MG63 (cell line): ENCODE measurements around the gene NLRC5. TPM values are rescaled to one million over a fixed set of nuclear protein-coding genes. Genes with fewer than 3 reads are reported as not detected.

Experiments used
- DNase-seq: peaks from one replicate; pipeline ENCODE4 v3.0.0-alpha.2; 2020
- H3K27me3 ChIP-seq: fragments of 250-450 bp; sonication (Bioruptor Pico); 2 replicates; pipeline ENCODE4 v1.5.1; 2020; ENCODE audit warnings: mild to moderate bottlenecking, moderate library complexity
- H3K36me3 ChIP-seq: fragments of 250-450 bp; sonication (Bioruptor Pico); 2 replicates; pipeline ENCODE4 v1.5.1; 2020; ENCODE audit warnings: mild to moderate bottlenecking, moderate library complexity
- H3K4me3 ChIP-seq: fragments of 250-450 bp; sonication (Bioruptor Pico); 2 replicates; pipeline ENCODE4 v1.5.1; 2020; ENCODE audit warnings: mild to moderate bottlenecking, moderate library complexity
- H3K9me3 ChIP-seq: fragments of 250-450 bp; sonication (Bioruptor Pico); 2 replicates; pipeline ENCODE4 v1.5.1; 2020; ENCODE audit warnings: mild to moderate bottlenecking, moderate library complexity
- total RNA-seq: library from RNA; depleted of rRNA; stranded (reverse); fragments of >200 nt; shearing (Covaris generic); gene quantifications from 2 replicates; pipeline ENCODE4 v1.2.3, GENCODE V29; 2014; ENCODE audit warnings: low replicate concordance

Gene NLRC5
- total RNA-seq, 1 experiment from 2014 or later = 11.7 TPM

DNA sequence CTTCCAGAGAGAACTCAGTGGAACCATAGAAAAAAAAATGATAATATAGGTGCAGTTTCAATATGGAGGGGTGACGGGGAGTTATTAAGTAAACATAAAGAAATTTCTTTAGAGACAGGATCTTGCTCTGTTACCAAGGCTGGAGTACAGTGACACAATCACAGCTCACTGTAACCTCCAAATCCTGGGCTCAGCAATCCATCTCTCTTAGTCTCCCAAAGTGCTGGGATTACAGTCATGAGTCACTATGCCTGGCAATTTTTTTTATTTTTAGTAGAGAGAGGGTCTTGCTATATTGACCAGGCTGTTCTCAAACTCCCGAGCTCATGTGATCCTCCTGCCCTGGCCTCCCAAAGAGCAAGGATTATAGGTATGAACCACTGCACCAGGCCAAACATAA lies 48.8 kb downstream of the NLRC5 start:
- DNase-seq = no peak
- Histone ChIP-seq H3K4me3 (no peak overlapping the region), H3K36me3 (peaks cover 13% of the 10 kb centered on the region), H3K9me3 (no peaks in the 10 kb centered on the region), H3K27me3 (no peaks in the 10 kb centered on the region)

DNA sequence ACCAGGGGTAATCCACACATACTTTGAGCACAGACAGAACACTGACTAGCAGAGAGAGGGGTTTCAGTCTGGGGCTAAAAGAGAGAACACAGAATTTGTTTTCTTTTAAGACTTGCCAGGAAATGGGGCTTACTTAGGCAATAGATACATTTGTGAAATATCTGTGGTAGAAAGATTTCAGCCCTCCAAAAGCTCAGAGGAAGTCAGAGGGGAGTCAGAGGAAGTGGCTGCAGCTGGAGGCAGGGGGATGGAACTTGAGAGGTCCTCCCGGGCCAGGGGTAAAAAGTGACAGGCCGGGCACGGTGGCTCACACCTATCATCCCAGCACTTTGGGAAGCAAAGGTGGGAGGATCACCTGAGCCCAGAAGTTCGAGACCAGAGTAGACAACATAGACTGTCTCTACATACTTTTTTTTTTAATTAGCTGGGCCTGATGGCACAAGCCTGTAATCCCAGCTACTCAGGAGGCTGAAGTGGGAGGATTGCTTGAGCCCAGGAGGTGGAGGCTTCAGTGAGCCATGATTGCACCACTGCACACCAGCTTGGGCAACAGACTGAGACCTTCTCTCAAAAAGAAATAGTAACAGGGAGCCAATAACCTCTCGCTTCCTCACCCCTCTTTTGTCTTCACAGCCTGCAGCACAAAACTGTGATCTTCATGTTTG lies 49.9 kb downstream of the NLRC5 start:
- no peaks in the 10 kb centered on the region for H3K9me3 ChIP-seq
- peaks cover 17% of the 10 kb centered on the region for H3K36me3 ChIP-seq
- no peak overlapping the region for H3K4me3 ChIP-seq
- DNase-seq = no peak
- no peaks in the 10 kb centered on the region for H3K27me3 ChIP-seq

DNA sequence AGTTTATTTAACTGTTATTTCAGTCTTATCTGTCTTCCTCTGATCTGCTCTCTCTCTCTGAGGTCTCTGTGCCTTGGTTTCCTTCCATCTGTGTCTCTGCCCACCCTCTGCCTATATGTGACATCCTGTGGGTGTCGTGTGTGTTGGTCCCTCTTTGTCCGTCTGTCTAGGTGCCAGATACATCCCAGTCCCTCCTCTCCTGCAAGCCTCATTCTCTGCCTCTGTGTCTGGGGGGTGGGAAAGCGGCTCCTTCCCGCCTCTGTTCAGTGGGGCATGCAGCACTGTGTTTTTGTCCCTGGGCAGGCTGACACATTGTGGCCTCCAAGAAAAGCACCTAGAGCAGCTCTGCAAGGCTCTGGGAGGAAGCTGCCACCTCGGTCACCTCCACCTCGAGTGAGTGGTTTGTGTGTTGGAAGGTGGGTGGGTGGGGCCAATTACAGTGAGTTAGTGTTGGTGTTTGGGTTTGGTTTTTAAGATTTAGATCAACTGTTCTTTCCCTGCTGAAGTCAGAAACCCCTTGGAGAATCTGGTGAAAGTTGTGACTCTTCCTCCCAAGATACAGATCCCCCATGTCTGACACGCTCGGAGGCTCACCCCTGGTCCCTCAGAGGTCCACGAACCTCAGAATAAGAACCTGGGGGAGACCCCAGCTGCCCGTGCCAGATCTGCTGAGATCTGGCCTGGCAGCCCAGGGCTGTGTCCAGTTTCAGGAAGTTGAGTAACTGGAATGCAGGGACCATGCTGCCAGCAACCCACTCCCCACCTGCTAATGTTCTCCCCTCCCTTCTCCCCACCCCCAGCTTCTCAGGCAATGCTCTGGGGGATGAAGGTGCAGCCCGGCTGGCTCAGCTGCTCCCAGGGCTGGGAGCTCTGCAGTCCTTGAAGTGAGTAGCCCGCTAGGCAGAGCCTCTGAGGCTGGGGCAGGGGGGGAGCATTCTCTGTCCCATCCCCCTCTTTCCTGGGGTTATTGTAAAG lies 52.1 kb downstream of the NLRC5 start:
- Histone ChIP-seq H3K9me3 (no peaks in the 10 kb centered on the region), H3K36me3 (peaks cover 17% of the 10 kb centered on the region), H3K4me3 (no peak overlapping the region), H3K27me3 (no peaks in the 10 kb centered on the region)
- DNase-seq = no peak

DNA sequence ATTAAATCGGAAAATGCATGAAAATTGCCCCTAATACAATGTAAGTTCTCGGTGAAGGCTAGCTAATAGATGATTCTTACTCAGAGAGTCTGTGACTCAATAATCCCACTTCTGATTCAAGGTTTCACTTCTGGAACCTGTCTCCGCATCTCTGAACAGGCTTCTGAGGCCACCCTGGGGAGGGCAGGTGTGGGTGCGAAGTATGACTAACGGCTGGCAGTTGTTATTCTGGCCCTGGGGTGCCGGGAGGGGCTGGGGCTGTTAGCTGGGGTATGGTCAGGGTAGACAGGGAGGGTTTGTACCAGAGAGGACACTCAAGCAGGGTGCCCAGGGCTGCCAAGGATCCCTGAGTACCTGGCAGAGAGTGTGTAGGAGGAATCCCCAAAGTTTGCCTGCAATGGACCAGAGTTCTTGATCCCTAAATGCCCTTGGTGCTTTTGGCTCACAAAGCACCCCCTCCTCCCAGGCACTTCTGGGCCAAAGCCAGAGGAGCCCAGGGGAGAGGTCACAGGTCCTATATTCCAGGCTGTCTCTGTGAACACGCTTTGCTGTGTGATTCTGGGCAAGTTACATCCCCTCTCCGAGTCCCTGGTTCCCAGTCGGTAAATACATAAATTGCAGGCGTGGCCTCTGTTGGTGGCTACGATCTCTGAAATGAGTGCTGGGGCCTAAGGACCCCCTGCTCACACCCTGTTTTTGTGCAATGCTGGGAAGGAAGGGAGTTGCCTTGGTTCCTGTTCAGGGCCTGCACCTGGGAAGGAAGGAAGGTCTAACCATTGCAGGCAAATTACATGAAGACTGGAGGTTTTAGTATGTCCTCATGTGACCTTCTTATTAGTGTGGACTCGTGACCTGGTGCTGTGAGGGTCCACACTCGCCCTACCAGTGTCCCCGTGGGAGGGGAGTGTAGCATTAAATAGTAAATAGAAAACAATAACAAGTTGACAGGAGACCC lies 53.1 kb downstream of the NLRC5 start:
- Histone ChIP-seq H3K4me3 (no peak overlapping the region), H3K27me3 (no peaks in the 10 kb centered on the region), H3K36me3 (peaks cover 17% of the 10 kb centered on the region), H3K9me3 (no peaks in the 10 kb centered on the region)
- DNase-seq = no peak

DNA sequence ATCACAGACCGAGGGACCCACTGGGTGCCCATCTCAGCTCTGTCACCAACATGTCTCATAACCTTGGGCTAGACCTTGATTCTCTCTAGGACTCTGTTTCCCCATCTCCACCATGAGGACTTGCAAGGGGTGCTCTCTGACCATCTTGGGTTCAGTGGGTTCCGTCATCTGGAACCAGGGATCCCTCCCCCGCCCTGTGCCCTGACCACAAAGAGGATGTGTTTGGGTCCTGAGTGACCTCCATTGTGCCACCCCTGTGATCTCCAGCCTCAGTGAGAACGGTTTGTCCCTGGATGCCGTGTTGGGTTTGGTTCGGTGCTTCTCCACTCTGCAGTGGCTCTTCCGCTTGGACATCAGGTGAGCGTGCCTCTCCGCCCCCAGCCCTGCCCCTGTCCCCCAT lies 53.9 kb downstream of the NLRC5 start:
- H3K27me3 ChIP-seq = no peaks in the 10 kb centered on the region
- H3K4me3 ChIP-seq = no peak overlapping the region
- no peaks in the 10 kb centered on the region for H3K9me3 ChIP-seq
- H3K36me3 ChIP-seq = peaks cover 17% of the 10 kb centered on the region
- no peak for DNase-seq

DNA sequence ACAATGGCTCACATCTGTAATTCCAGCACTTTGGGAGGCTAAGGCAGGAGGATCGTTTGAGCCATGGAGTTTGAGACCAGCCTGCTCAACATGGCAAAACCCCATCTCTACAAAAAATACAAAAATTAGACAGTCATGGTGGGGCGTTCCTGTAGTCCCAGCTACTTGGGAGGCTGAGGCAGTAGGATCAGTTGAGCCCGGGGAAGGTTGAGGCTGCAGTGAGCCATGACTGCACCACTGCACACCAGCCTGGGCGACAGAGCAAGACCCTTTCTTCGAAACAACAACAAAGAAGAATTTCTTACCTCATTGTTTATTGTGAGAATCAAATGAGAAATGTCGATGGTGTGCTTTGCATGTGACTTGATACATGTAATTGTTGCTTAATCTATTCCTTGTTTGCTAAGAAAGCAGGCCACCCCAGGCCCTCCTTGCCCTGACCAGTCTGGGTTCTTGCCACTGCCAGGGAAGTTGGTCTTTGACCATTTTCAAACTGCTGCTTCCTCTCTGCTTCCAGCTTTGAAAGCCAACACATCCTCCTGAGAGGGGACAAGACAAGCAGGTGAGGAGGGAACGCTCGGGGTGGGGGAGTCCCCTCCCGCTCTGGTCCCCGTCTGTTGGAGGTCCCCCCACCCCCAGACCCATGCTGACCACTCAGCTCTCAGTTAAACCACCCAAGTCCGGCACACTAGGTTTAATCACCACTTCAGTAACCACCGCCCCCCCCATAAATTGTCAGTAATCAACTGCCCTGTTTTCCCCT lies 55.8 kb downstream of the NLRC5 start:
- DNase-seq = no peak
- no peak overlapping the region for H3K4me3 ChIP-seq
- H3K9me3 ChIP-seq = no peaks in the 10 kb centered on the region
- H3K36me3 ChIP-seq = peaks cover 13% of the 10 kb centered on the region
- no peaks in the 10 kb centered on the region for H3K27me3 ChIP-seq

DNA sequence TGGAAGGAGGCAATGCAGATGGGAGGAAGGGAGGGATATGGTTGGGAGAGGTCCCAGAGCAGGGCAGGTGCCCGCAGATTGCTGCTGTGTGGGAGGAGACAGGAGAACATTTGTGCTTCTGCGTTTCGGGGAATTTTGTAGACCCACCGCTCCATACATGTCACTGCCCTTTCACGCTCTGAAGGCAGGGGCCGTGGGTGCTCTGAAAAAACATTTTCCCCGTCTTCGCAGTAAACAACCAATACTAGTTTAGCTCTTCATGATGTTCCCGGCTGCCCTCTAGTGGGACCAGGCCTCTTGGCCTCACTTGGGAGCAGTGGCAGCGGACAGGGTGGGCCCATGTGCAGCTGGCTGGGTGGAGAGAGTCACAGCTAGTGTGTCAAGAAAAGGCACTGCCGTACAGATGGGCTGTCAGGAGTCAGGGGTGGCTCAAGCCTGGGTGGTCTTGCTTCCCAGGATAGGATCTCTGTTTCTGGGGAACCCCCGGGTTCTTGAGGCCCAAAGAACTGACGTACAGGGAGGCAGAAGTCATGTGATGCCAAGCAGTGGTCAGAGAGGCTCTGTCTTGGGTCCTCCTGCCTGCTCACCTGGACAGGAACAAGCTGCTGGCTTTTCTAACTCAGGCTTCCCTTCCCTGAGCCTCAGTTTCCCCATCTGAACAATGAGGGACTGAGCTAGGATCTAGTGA lies 56.5 kb downstream of the NLRC5 start:
- H3K4me3 ChIP-seq = no peak overlapping the region
- no peaks in the 10 kb centered on the region for H3K27me3 ChIP-seq
- peaks cover 13% of the 10 kb centered on the region for H3K36me3 ChIP-seq
- H3K9me3 ChIP-seq = no peaks in the 10 kb centered on the region
- DNase-seq = no peak

DNA sequence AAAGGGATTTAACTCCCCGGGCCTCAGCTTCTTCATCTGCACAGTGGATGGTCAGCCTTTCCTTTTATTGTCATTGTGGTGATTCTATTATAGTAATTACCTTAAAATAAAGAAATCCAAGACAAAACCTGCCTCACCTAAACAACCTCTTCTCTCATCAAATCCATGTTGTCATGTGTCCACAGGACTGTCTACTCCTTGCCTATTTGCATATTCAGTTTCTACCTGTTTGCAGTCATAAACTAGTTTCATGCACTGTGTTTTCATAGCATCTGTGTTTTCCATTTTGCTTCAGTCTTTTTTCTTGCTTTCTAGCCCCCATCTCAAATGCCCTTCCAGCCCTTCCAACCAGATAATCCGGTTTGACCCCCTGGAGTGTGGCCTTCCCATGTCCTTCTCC lies 58.7 kb downstream of the NLRC5 start:
- no peak overlapping the region for H3K4me3 ChIP-seq
- H3K36me3 ChIP-seq = peaks cover 4% of the 10 kb centered on the region
- no peaks in the 10 kb centered on the region for H3K9me3 ChIP-seq
- no peaks in the 10 kb centered on the region for H3K27me3 ChIP-seq
- no peak for DNase-seq

DNA sequence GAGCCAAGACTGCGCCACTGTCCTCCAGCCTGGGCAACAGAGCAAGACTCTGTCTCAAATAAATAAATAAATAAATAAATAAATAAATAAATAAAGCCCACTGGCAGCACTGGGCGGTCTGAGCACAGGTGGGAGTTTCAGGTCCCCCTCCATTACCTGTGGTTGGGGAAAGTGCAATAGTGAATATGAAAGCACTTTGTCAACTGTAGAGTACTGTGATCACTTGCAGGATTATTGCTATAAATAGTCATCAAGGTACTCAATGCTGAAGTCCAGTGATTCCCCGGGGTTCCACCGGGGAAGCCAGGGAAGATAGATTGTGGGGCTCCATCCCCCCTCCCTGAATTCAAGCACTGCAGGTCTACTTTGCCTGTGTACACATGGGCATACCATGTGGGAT lies 60.3 kb downstream of the NLRC5 start:
- Histone ChIP-seq H3K9me3 (no peaks in the 10 kb centered on the region), H3K36me3 (no peaks in the 10 kb centered on the region; the same call in none of the 2 replicates), H3K4me3 (no peak overlapping the region), H3K27me3 (no peaks in the 10 kb centered on the region)
- DNase-seq = no peak

DNA sequence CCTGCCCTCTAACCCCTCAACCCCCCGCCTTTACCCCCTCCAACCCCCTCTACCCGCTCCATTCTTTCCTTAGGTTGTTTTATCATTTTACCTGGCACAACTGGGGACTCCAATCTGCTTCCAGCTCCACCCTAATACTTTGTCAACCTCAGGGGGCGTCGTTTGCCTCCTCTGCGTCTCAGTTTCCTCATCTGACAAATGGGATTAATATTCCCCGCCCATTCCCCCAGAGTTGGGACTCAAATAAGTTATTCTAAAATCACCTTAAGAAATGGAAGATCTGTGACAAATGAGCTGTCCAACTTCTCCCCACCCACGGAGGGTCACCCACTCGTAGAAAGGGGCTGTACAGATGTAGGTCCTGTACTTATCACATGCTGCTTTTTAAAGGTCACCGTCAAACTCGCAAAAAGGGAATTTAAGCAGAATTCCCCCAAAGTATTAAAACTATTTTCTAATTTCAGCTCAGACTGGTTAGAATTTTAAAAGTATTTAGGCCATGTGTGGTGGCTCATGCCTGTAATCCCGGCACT lies 62.4 kb downstream of the NLRC5 start:
- Histone ChIP-seq H3K36me3 (no peaks in the 10 kb centered on the region; the same call in 1 of the 2 replicates), H3K27me3 (no peaks in the 10 kb centered on the region), H3K4me3 (no peak overlapping the region), H3K9me3 (no peaks in the 10 kb centered on the region)
- DNase-seq = no peak

DNA sequence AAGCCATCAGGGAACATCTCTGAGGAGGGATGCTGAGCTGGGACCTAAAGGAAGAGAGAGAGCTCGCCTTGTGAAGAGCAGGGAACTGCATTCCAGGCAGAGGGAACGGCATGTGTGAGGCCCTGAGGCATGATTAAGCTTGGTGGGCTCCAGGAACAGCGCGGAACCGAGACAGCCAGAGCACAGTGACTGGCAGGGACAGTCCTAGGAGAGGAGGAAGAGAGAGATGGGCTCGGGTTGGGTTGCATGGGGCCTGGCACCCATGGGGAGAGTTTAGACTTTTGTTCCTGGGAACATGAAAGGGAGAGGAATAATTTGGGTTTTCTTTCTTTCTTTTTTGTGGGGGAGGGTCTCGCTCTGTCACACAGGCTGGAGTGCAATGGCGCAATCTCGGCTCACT lies 63.8 kb downstream of the NLRC5 start:
- DNase-seq = no peak
- no peaks in the 10 kb centered on the region for H3K27me3 ChIP-seq
- no peak overlapping the region for H3K4me3 ChIP-seq
- no peaks in the 10 kb centered on the region for H3K9me3 ChIP-seq
- no peaks in the 10 kb centered on the region; the same call in 1 of the 2 replicates for H3K36me3 ChIP-seq

DNA sequence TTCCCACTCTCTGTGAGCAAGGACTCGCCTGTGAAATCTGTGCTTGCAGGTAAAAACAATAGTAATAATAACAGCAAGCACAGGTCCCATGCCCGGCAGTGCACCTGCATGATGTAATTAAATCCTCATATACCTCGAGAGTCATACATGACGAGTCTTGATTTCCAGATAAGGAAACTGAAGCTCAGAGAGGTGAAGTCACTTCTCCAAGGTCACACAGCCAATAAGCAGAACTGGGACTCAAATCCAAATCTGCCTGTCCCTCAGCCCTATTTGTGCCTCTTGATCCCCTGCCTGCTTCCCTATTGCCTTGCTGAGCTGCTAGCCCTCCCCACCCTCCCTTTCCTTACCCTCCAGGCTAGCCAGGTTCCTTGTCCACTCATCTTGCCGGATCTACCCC lies 65.0 kb downstream of the NLRC5 start:
- H3K4me3 ChIP-seq = no peak overlapping the region
- H3K9me3 ChIP-seq = no peaks in the 10 kb centered on the region
- DNase-seq = no peak
- no peaks in the 10 kb centered on the region for H3K27me3 ChIP-seq
- no peaks in the 10 kb centered on the region; the same call in 1 of the 2 replicates for H3K36me3 ChIP-seq

DNA sequence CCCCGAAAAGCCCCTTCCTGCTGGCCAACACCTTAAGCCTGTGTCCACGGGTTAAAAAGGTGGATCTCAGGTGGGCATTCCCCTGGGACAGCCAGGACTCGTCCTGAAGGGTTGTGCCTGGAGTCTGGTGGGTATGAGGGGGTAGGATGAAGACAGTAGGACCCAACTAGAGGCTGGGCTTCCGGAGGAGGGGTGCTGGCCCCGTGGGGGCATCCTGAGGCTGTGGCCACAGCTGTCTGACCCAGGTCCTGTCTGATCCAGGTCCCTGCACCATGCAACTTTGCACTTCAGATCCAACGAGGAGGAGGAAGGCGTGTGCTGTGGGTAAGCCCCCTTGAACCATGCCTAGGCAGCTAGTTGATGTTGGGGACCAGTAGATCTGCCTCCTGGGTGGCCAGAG lies 65.4 kb downstream of the NLRC5 start:
- Histone ChIP-seq H3K27me3 (no peaks in the 10 kb centered on the region), H3K36me3 (no peaks in the 10 kb centered on the region; the same call in 1 of the 2 replicates), H3K4me3 (no peak overlapping the region), H3K9me3 (no peaks in the 10 kb centered on the region)
- DNase-seq = no peak

DNA sequence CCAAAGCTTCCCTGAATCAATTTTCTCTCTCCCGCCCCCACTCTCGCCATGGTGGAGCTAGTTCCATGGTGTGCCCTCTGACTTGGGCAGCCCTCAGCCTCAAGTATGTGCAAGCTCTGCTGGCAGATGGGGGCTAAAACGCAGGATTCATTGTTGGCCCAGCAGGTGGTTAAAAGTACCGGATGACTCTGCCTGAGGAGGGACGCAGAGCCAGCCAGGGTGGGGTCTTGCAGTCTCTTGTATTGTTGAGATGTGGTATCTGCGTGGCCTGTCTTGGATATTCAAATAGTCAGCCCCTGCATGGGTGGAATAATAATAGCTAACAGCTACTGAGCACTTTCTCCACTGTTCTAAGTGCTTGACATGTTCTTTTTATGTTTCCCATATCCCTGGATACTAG lies 66.3 kb downstream of the NLRC5 start:
- no peaks in the 10 kb centered on the region; the same call in 1 of the 2 replicates for H3K36me3 ChIP-seq
- H3K9me3 ChIP-seq = no peaks in the 10 kb centered on the region
- no peak overlapping the region for H3K4me3 ChIP-seq
- DNase-seq = no peak
- no peaks in the 10 kb centered on the region for H3K27me3 ChIP-seq

DNA sequence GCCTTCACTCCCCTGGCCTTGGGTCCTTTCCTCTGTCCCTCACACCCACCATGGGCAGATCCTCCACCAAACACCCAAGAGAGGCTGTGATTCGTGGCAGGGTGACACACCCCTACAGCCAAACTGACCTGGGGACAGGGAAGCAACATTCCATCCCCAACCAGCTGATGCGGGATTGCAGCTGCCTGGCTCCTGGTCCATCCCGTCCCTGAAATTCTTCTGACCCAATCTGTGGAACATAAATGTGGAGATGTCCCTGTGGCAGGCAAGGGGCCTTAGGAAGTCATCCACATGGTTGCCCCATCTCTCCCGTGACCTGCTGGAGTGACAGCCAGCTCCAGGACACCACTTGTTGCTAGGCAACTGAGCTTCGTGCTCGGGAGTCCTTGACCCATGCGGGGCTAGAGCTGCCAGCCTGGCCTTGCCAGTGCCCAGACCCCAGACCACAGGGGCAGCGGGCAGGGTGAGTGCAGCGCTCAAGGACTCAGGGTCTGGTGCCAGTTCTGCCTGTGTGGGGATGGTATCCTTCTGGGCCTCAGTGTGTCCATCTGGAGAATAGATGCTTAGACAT lies 69.0 kb downstream of the NLRC5 start:
- Histone ChIP-seq H3K9me3 (no peaks in the 10 kb centered on the region), H3K4me3 (no peak overlapping the region), H3K36me3 (no peaks in the 10 kb centered on the region; the same call in 1 of the 2 replicates), H3K27me3 (no peaks in the 10 kb centered on the region)
- no peak for DNase-seq
